Heart left ventricle (tissue), 16 donors: Measurements from ENCODE around the gene PRR5. TPM values are rescaled to one million over a fixed set of nuclear protein-coding genes. Genes with fewer than 3 reads are reported as not detected.

Experiments used
- ATAC-seq, 4 donors: fragments of 200-7000 bp; cut with Tn5 transposase; one replicate each; pipeline ENCODE4 v1.9.1; 2020 to 2022; ENCODE audit warnings: moderate library complexity in 4 of 4, mild to moderate bottlenecking in 3 of 4, moderate number of reproducible peaks in 1 of 4
- DNase-seq, 5 donors: peaks; one replicate each; pipeline ENCODE4 v3.0.0-alpha.2; 2020
- H3K27ac ChIP-seq, 12 donors: fragments of 200-600 bp; sonication (generic) in 4 of 12; one replicate each; pipeline versions ENCODE4 v1.5.0 to v1.8.0; 2016 to 2022; ENCODE audit warnings: mild to moderate bottlenecking in 2 of 12
- H3K27me3 ChIP-seq, 9 donors: fragments of 200-600 bp; sonication (generic) in 2 of 9; one replicate each; pipeline versions ENCODE4 v1.5.1 to v1.8.0; 2016 to 2022; ENCODE audit warnings: mild to moderate bottlenecking in 3 of 9
- H3K36me3 ChIP-seq, 9 donors: fragments of 200-600 bp; sonication (generic) in 2 of 9; one replicate each; pipeline versions ENCODE4 v1.5.0 to v1.8.0; 2018 to 2022; ENCODE audit warnings: mild to moderate bottlenecking in 2 of 9
- H3K4me1 ChIP-seq, 12 donors: fragments of 200-600 bp; sonication (generic) in 4 of 12; one replicate each; pipeline versions ENCODE4 v1.5.0 to v1.8.0; 2016 to 2022; ENCODE audit warnings: mild to moderate bottlenecking in 3 of 12
- H3K4me3 ChIP-seq, 12 donors: fragments of 200-600 bp; sonication (generic) in 4 of 12; one replicate each; pipeline versions ENCODE4 v1.5.0 to v1.8.0; 2017 to 2022; ENCODE audit warnings: mild to moderate bottlenecking in 9 of 12, moderate library complexity in 4 of 12
- H3K9me3 ChIP-seq, 12 donors: fragments of 200-600 bp; sonication (generic) in 4 of 12; one replicate each; pipeline versions ENCODE4 v1.5.0 to v1.8.0; 2016 to 2022; ENCODE audit warnings: mild to moderate bottlenecking in 1 of 12
- CTCF ChIP-seq, 12 donors: fragments of 200-600 bp; sonication (generic) in 4 of 12; IDR thresholded peaks; one replicate each; pipeline versions ENCODE4 v1.5.0 to v1.8.0; 2018 to 2022; ENCODE audit warnings: antibody characterized with exemption in 12 of 12, mild to moderate bottlenecking in 5 of 12
- POLR2A ChIP-seq, 2 donors: fragments of 450-650 bp; IDR thresholded peaks; one replicate each; pipeline ENCODE4 v1.6.1; 2017; ENCODE audit warnings: antibody characterized with exemption in 2 of 2, mild to moderate bottlenecking in 2 of 2, moderate library complexity in 2 of 2
- WGBS, 4 donors: extraction: QIAGEN DNeasy Blood & Tissue Kit in 2 of 4; methylation state at CpG; one replicate each; pipeline versions ENCODE4 v1.1.5 to v1.1.7; 2013 to 2018; 5-methylcytosine and 5-hydroxymethylcytosine counted together
- intact Hi-C, 10 donors: fragments of 100-400 bp; cut with DNase I; formaldehyde crosslinking; loops; one replicate each; pipeline versions ENCODE4 v1.11.1 to v1.14.2; 2022
- polyA plus RNA-seq, 2 donors: library from polyadenylated mRNA; stranded (reverse); fragments of 200-250 nt; gene quantifications; one replicate each; pipeline ENCODE4 v1.2.3, GENCODE V29; 2013
- total RNA-seq, 9 donors: library from RNA; depleted of rRNA in 2 of 9; stranded (reverse); fragments of >200 nt in 2 of 9; fragmentation: NEBNext Ultra II Directional in 3 of 9; extraction: Animal tissue kit (Norgen Biotek cat#: 25700) in 3 of 9; gene quantifications; one replicate each; pipeline versions ENCODE4 v1.1.0 to v1.2.4, GENCODE V29; 2016 to 2023
- donor health status: ischemic (EF 13 %, LVEDD 7.1; RV severe dilation, severe dysfunction).
- donor health status: healthy with polysubstance abuse.
- donor health status: DM: no; HTN: yes; CAD: no.
- donor health status: DM: no; HTN: no; CAD: no.
- donor health status: ischemic (EF 25% LVEDD 6.9; RV normal size, moderate dysfunction).
- donor health status: ischemic (EF 25% LVEDD 5.7; RV mildly dilated, moderate dysfunction).
- donor health status: healthy.
- donor health status: DM: yes; HTN: yes; CAD: no.
- donor health status: ischemic (EF 35%, LVEDD 5.7; RV mildly dilated, moderate dysfunction).
- donor health status: nonischemic (EF 11% LVEDD 7.7; RV severe dilation, severe dysfunction).
- donor health status: DM: yes; HTN: yes; CAD: no.
- donor health status: PGD.
- donor health status: ischemic (EF 29% LVEDD 5.4; RV normal size, mild dysfunction).
- donor health status: nonischemic (EF 23%, LVEDD 6.1; RV moderate dilation, normal function).

The PRR5 gene
- total and polyA plus RNA-seq, 11 donors: 1.6 to 9.5 (median 2.2) TPM

DNA sequence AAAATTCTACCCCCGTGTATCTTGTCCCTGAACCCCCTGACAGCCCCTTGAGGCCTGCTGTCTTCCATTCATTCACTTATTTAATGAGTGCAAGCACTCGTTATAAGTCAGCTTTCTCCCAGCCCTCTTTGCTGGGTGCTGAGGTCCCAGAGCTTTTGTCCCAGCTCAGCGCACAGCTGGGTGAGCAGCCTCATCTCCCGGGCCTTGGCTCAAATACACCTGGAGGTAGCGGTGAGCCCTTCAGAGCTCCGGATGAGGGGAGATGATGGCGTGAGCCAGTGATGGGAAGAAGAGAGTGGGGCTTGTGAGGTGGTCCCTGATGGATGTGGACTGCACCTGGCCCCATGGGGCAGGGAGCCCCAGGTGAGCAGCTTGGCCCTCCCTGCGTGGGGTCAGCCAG, 32.3 kb downstream of the PRR5 start:
- no peaks in the 10 kb centered on the region for H3K9me3 ChIP-seq
- H3K4me3 ChIP-seq: no peak overlapping the region
- H3K27ac ChIP-seq: no peak overlapping the region
- no peak for ATAC-seq
- peaks cover 0 to 32% (median 17%) of the 10 kb centered on the region in 9 donors for H3K27me3 ChIP-seq
- TF ChIP-seq CTCF (IDR thresholded peaks at IDR 0.05): no peak
- no peak for TF ChIP-seq POLR2A (IDR thresholded peaks at IDR 0.05)
- intact Hi-C loops: loop anchor here in 1 of 10 donors (2.0 kb wide), 1 partner anchor 37 kb away; no protein-coding TSS in a partner anchor
- H3K36me3 ChIP-seq: no peaks in the 10 kb centered on the region
- DNase-seq: peak in 2 of 5 donors; percentile 11 to 24
- peaks cover 0 to 20% (median 10%) of the 10 kb centered on the region in 12 donors for H3K4me1 ChIP-seq
- 77 to 87% (median 83%) methylated on average over 8 of the region's 8 CpGs for WGBS, 4 donors

- whole genome bisulfite sequencing, 4 donors: 80 to 84% (median 83%) methylated on average over 13 to 23 of the region's 23 CpGs
- no peaks in the 10 kb centered on the region for H3K36me3 ChIP-seq
- no peak overlapping the region for H3K4me3 ChIP-seq
- peak in 3 of 5 donors; percentile 15 to 49 (median 20) for DNase-seq
- TF ChIP-seq POLR2A (IDR thresholded peaks at IDR 0.05) (no peak), CTCF (IDR thresholded peaks at IDR 0.05) (no peak)
- H3K9me3 ChIP-seq: no peaks in the 10 kb centered on the region
- intact Hi-C loops: loop anchor here in 4 of 10 donors (1.0 to 2.0 kb wide), 2 partner anchors 38 kb away; no protein-coding TSS in a partner anchor
- H3K27me3 ChIP-seq: peaks cover 0 to 32% (median 17%) of the 10 kb centered on the region in 9 donors
- ATAC-seq: no peak
- H3K27ac ChIP-seq: no peak overlapping the region
- peaks cover 0 to 14% (median 3%) of the 10 kb centered on the region in 12 donors for H3K4me1 ChIP-seq
These were observed 33.0 kb downstream of the PRR5 start for GRCh38 chr22:44734801-44735517.

DNA sequence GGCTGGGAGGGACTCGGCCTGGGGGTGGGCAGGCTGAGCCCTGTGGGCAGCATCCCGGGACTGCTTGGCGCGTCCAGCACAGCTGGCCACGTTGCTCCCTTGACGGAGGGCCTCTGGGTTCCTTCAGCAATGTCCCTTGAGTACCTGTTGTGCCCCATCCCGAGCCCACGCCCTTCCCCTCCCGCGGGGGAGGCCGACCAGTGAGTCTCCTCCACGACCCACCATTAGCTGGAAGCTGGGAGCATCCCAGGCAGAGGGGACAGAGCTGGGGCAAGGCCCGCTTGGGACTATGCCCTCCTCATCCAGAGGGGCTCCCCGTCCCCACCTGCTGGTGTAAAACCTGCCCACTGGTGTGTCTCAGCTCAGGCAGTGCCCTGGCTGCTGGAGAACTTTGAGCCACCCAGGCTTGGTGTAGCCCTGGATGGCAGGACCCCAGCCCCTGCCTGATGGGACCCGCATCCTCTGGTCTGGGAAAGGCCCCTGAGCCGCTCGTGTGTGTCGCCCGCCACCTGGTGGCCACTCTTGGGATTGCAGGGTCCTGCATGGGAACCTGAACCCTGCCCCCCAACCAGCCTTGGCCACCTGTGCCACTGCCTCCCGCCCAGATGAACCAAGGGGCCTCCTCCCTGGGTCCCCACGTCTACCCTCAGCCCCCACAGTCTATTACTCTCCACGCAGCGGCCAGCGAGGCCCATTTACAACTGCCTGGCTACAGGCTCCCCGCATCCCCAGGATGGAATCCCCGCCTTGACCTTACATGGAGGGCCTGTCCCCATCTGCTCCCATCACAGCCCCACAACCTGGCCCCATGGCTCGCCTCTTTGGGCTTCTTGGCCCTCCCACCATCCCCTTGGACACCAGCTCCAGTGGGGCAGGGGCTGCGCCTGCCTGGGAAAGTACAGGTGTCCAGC, 33.8 kb downstream of the PRR5 start:
- 32 to 50% (median 37%) methylated on average over 2 to 28 of the region's 28 CpGs for whole genome bisulfite sequencing, 4 donors
- TF ChIP-seq POLR2A (IDR thresholded peaks at IDR 0.05): no peak
- TF ChIP-seq CTCF (IDR thresholded peaks at IDR 0.05): peak; percentile 92 to 100 (median 99)
- H3K27ac ChIP-seq: no peak overlapping the region
- peaks cover 0 to 32% (median 17%) of the 10 kb centered on the region in 9 donors for H3K27me3 ChIP-seq
- H3K4me1 ChIP-seq: peaks cover 0 to 11% (median 0%) of the 10 kb centered on the region in 12 donors
- intact Hi-C loops: loop anchor here (1.0 to 2.0 kb wide), 2 partner anchors 38 to 39 kb away; no protein-coding TSS in a partner anchor
- no peak overlapping the region for H3K4me3 ChIP-seq
- H3K36me3 ChIP-seq: no peaks in the 10 kb centered on the region
- no peaks in the 10 kb centered on the region for H3K9me3 ChIP-seq
- ATAC-seq (peak in 3 of 4 donors; percentile 52 to 64 (median 59)), DNase-seq (peak; percentile 66 to 88 (median 70))
